ENCODE results near the gene EVPLL. TPM values are rescaled to one million over a fixed set of nuclear protein-coding genes. Genes with fewer than 3 reads are reported as not detected.

EVPLL gene
- total RNA-seq, 1 experiment from 2014 or later, result 0.61 TPM

DNA sequence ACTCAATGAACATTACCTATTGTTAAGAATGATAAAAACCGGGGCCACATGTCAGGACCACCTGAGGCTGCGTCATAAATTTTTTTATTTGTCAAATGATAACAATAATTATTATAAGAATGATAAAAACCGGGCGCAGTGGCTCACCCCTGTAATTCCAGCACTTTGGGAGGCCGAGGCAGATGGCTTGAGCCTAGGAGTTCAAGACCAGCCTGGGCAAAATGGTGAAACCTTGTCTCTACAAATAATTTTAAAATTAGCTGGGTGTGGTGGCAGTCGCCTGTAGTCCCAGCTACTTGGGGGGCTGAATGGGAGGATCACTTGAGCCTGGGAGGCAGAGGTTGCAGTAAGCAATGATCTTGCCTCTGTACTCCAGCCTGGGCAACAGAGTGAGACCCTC lies 13.4 kb upstream of the EVPLL start:
- no CpG with 5 or more reads among the region's 6 CpGs for WGBS (ENCODE audit: extremely low coverage, insufficient read length, low lambda C conversion rate)
- H3K23ac ChIP-seq (ENCODE audit: insufficient read length, low read depth, low read length), result no peak overlapping the region
- no peaks in the 10 kb centered on the region for H3K4me1 ChIP-seq (ENCODE audit: insufficient read depth, low read length)
- TF ChIP-seq CTCF (conservative IDR thresholded peaks at IDR 0.05), result no peak
- H3K27me3 Mint-ChIP-seq (ENCODE audit: low read depth), result no peaks in the 10 kb centered on the region; the same call in 1 of the 2 replicates
- H3K56ac ChIP-seq (ENCODE audit: insufficient read length, low read depth, low read length), result no peak overlapping the region
- H3K27ac Mint-ChIP-seq, result no peak overlapping the region; a peak in 1 of 7 replicates
- H2AK5ac ChIP-seq (ENCODE audit: insufficient read length, low read length), result no peak overlapping the region
- no peak overlapping the region for H2BK15ac ChIP-seq (ENCODE audit: low read depth, low read length)
- H3K27ac ChIP-seq (ENCODE audit: insufficient read length, low read depth, low read length), result no peak overlapping the region
- H3K9me3 Mint-ChIP-seq, result no peaks in the 10 kb centered on the region
- H3K9ac ChIP-seq (ENCODE audit: extremely low read depth, insufficient read length, low read length), result no peak overlapping the region
- H3K4me3 Mint-ChIP-seq, result no peak overlapping the region
- no peak overlapping the region for H2BK20ac ChIP-seq (ENCODE audit: low read depth, low read length, poor library complexity, severe bottlenecking)
- H3K4ac ChIP-seq (ENCODE audit: low read depth, low read length), result no peak overlapping the region
- no peak overlapping the region for H3K4me2 ChIP-seq (ENCODE audit: insufficient read depth, insufficient read length, low read length)
- H3K4me1 Mint-ChIP-seq, result peaks cover 11 to 12% of the 10 kb centered on the region in 2 experiments
- H3K79me2 ChIP-seq (ENCODE audit: insufficient read depth, low read length), result peaks cover 4% of the 10 kb centered on the region; the same call in 1 of the 2 replicates
- peaks cover 3% of the 10 kb centered on the region for H3K79me1 ChIP-seq (ENCODE audit: insufficient read depth, low read depth, low read length, poor library complexity, severe bottlenecking)
- H4K5ac ChIP-seq (ENCODE audit: insufficient read length, low read depth, low read length), result no peak overlapping the region
- H3T11ph ChIP-seq (ENCODE audit: low read length), result no peak overlapping the region
- no peaks in the 10 kb centered on the region for H3K9me3 ChIP-seq (ENCODE audit: control insufficient read depth, low read depth, low read length)
- no peak overlapping the region for H2BK12ac ChIP-seq (ENCODE audit: insufficient read length, low read depth, low read length)
- H4K91ac ChIP-seq (ENCODE audit: insufficient read length, low read depth, low read length), result no peak overlapping the region
- H3K18ac ChIP-seq (ENCODE audit: insufficient read length, low read depth, low read length), result no peak overlapping the region
- H2BK120ac ChIP-seq (ENCODE audit: low read depth, low read length, poor library complexity, severe bottlenecking), result no peak overlapping the region
- H2BK5ac ChIP-seq (ENCODE audit: insufficient read length, low read length), result no peak overlapping the region
- peaks cover 3 to 15% (median 13%) of the 10 kb centered on the region in 3 experiments; a peak in 6 of 7 replicates for H3K36me3 Mint-ChIP-seq (ENCODE audit: insufficient read depth in 1 of 3, low read depth in 3 of 3)
- no peak for DNase-seq
- no peaks in the 10 kb centered on the region for H3K27me3 ChIP-seq (ENCODE audit: insufficient read depth, low read length)
- no peak overlapping the region for H2AFZ ChIP-seq (ENCODE audit: low read length)
- no peak overlapping the region for H3K14ac ChIP-seq (ENCODE audit: insufficient read depth, low read length)
- no peaks in the 10 kb centered on the region for H4K20me1 ChIP-seq (ENCODE audit: control insufficient read depth, insufficient read depth, insufficient read length)
- H3K23me2 ChIP-seq (ENCODE audit: insufficient read length, low read depth, low read length, poor library complexity, severe bottlenecking), result peaks cover 3% of the 10 kb centered on the region
- no peak overlapping the region for H4K8ac ChIP-seq (replicated peaks; ENCODE audit: insufficient read length, low read depth, low read length)

Measured in H9 (cell line).